ENCODE results near the gene ATP10A. TPM values are rescaled to one million over a fixed set of nuclear protein-coding genes. Genes with fewer than 3 reads are reported as not detected.

The ATP10A gene
- polyA plus RNA-seq, 1 of the 3 experiments (the other 2 are of a cell fraction), result not detected

GRCh38 chr15:25838871-25839195, 24.3 kb downstream of the ATP10A start:
- Histone ChIP-seq H3F3A (replicated peaks; ENCODE audit: insufficient read depth) (no peaks in the 10 kb centered on the region), H3K4me3 (ENCODE audit: low read depth in 2 of 2, low read length in 1 of 2) (no peak overlapping the region), H3K9me3 (no peaks in the 10 kb centered on the region), H2AFZ (ENCODE audit: low read depth) (no peak overlapping the region), H3K4me1 (ENCODE audit: control insufficient read depth in 1 of 2, insufficient read depth in 2 of 2, low read depth in 1 of 2, low read length in 1 of 2) (no peaks in the 10 kb centered on the region), H3K4me2 (no peak overlapping the region), H3K9me2 (no peaks in the 10 kb centered on the region), H3K79me2 (ENCODE audit: insufficient read depth) (no peaks in the 10 kb centered on the region), H4K20me1 (ENCODE audit: insufficient read depth) (no peaks in the 10 kb centered on the region), H3K27ac (ENCODE audit: low read depth in 2 of 2, low read length in 1 of 2) (no peak overlapping the region), H3K9ac (no peak overlapping the region), H3K36me3 (replicated peaks in 1 of 2; ENCODE audit: control insufficient read depth in 1 of 2, insufficient read depth in 2 of 2, low read length in 1 of 2) (no peaks in the 10 kb centered on the region), H3K27me3 (ENCODE audit: insufficient read depth) (no peaks in the 10 kb centered on the region)
- no peak for DNase-seq
- CTCF ChIA-PET, result no interaction called here
- POLR2A ChIA-PET, result no interaction called here
- TF ChIP-seq NFIC (IDR thresholded peaks at IDR 0.05; ENCODE audit: borderline replicate concordance), result no peak
- no peak for TF ChIP-seq FOXM1 (IDR thresholded peaks at IDR 0.05; ENCODE audit: low read depth)
- TF ChIP-seq ELF1 (IDR thresholded peaks at IDR 0.05), result no peak
- TF ChIP-seq REST (IDR thresholded peaks at IDR 0.05; ENCODE audit: low read depth, low read length), result no peak
- no peak for TF ChIP-seq NRF1 (IDR thresholded peaks at IDR 0.05; ENCODE audit: low read depth, low read length)
- TF ChIP-seq EP300 (IDR thresholded peaks at IDR 0.05; ENCODE audit: borderline replicate concordance in 1 of 2, low read depth in 1 of 2, low read length in 1 of 2), result no peak
- TF ChIP-seq, protein P1, sequence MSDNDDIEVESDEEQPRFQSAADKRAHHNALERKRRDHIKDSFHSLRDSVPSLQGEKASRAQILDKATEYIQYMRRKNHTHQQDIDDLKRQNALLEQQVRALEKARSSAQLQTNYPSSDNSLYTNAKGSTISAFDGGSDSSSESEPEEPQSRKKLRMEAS (IDR thresholded peaks at IDR 0.05; ENCODE audit: low read depth), result no peak
- TF ChIP-seq GATA2 (CRISPR knock-in tag; IDR thresholded peaks at IDR 0.05), result no peak
- no peak for TF ChIP-seq PBX3 (IDR thresholded peaks at IDR 0.05)
- no peak for TF ChIP-seq TAF1 (IDR thresholded peaks at IDR 0.05; ENCODE audit: borderline replicate concordance, low read depth, low read length)
- TF ChIP-seq CHD2 (IDR thresholded peaks at IDR 0.05; ENCODE audit: low read length, partially characterized antibody), result no peak
- no peak for TF ChIP-seq SMC3 (IDR thresholded peaks at IDR 0.05; ENCODE audit: low read depth, low read length)
- no peak for TF ChIP-seq CTCF (IDR thresholded peaks at IDR 0.05)
- no peak for TF ChIP-seq RAD21 (IDR thresholded peaks at IDR 0.05; ENCODE audit: low read length)
- TF ChIP-seq RCOR1 (IDR thresholded peaks at IDR 0.05; ENCODE audit: low read length), result no peak
- WGBS (ENCODE audit: low lambda C conversion rate), result 35% methylated on average over 4 of the region's 4 CpGs
